HG03342 (cell line): ENCODE results near the gene ASPM.

ENCODE experiments used
- ATAC-seq: cut with Tn5 transposase; IDR thresholded peaks from one replicate; pipeline ENCODE4 v1.9.1; 2021; ENCODE audit warnings: mild to moderate bottlenecking, moderate library complexity; ENCODE audit not compliant: unreplicated experiment

ASPM gene

GRCh38 chr1:197146101-197147095 lies at the start of gene ASPM:
TSS of gene ASPM (minus strand) at chr1:197146669. CDS start at chr1:197146437, 232 bp downstream.
- ATAC-seq, result peak; percentile 99

GRCh38 chr1:197195100-197195499 lies 48.6 kb upstream of the ASPM start:
- no peak for ATAC-seq

GRCh38 chr1:197184190-197184589 lies 37.7 kb upstream of the ASPM start:
- ATAC-seq, result no peak

GRCh38 chr1:197183195-197183748 lies 36.8 kb upstream of the ASPM start:
- no peak for ATAC-seq

- ATAC-seq, result no peak
Observed at GRCh38 chr1:197182716-197183115, 36.2 kb upstream of the ASPM start.

GRCh38 chr1:197181982-197182381 lies 35.5 kb upstream of the ASPM start:
- ATAC-seq, result peak; percentile 71

GRCh38 chr1:197180252-197180878 lies 33.9 kb upstream of the ASPM start:
- peak; percentile 62 for ATAC-seq

- peak; percentile 55 for ATAC-seq
Observed at GRCh38 chr1:197178998-197179397, 32.5 kb upstream of the ASPM start.

GRCh38 chr1:197174818-197175217 lies 28.3 kb upstream of the ASPM start:
- no peak for ATAC-seq

GRCh38 chr1:197173571-197174507 lies 27.4 kb upstream of the ASPM start:
- ATAC-seq, result no peak

- ATAC-seq, result no peak
Observed at GRCh38 chr1:197171531-197171930, 25.1 kb upstream of the ASPM start.

GRCh38 chr1:197170538-197170937 lies 24.1 kb upstream of the ASPM start:
- no peak for ATAC-seq

- ATAC-seq, result no peak
Observed at GRCh38 chr1:197159461-197159860, 13.0 kb upstream of the ASPM start.

- no peak for ATAC-seq
Observed at GRCh38 chr1:197156692-197157091, 10.2 kb upstream of the ASPM start.

GRCh38 chr1:197152662-197153061 lies 6.2 kb upstream of the ASPM start:
- no peak for ATAC-seq

GRCh38 chr1:197151185-197151584 lies 4.7 kb upstream of the ASPM start:
- ATAC-seq, result no peak

GRCh38 chr1:197150336-197151005 lies 4.0 kb upstream of the ASPM start:
- no peak for ATAC-seq

- ATAC-seq, result no peak
Observed at GRCh38 chr1:197149340-197149739, 2.9 kb upstream of the ASPM start.

GRCh38 chr1:197145446-197146024 lies 934 bp downstream of the ASPM start:
- ATAC-seq, result no peak
